NOMO-1 treated with DMSO at 0.1 percent for 48 hours (cell line): ENCODE data around the gene PXDC1.
"Not testable (repeated sequence)": the region's sequence is repeated elsewhere in the genome, so short reads cannot be mapped to it uniquely, and the experiment has no call there.

Source experiments
- DNase-seq: peaks from one replicate; lab custom pipeline; 2025; ENCODE audit not compliant: unreplicated experiment; lab: John Stamatoyannopoulos, UW

The PXDC1 gene

DNA sequence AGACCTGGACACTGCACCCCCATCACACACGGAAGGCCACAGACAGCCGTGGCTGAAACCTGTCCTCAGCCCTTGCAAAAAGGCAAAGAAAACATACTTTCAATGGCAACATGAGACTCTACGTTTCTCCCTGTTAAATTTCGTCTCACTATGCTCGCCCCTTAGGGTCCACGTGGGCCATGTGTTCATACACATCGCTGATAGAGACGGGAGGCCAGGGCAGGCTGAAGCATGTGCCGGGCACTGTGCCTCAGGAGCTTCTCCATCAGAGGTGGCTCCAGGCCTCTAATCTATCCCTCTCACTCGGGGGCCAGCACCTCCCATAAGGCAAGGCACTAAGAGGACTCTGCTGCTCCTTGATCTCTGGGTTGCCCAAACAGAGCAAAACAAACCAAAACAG lies 17.5 kb downstream of the PXDC1 start:
- no peak for DNase-seq

DNA sequence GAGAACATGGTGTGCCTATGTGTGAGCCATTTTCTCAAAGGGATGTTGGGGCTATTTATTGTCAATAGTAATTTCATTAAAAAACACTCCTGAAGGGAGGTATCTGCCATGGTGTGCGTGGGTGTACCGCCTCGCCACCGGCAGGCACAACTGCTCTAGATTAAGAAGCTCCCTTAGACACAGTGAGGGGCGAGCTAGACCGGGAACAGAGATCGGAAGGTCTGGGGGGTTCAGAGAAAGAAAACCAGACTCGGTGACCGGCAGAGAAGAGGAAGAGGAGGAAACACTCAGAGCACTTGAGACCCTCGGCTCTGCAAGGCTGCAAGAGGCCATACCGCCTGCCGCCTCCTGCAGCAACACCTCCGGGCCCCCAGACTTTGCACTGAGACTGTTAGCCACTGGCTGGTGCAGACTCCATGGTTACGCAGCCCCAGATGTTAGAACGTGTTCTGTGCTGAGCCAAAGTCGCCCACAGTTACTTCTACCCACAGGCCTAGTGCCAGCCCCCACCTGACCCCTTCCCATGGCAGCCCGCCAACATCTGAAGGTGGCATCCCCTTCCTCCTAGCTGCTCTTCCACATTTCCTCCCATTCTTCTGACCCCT lies 18.1 kb downstream of the PXDC1 start:
- DNase-seq = no peak

DNA sequence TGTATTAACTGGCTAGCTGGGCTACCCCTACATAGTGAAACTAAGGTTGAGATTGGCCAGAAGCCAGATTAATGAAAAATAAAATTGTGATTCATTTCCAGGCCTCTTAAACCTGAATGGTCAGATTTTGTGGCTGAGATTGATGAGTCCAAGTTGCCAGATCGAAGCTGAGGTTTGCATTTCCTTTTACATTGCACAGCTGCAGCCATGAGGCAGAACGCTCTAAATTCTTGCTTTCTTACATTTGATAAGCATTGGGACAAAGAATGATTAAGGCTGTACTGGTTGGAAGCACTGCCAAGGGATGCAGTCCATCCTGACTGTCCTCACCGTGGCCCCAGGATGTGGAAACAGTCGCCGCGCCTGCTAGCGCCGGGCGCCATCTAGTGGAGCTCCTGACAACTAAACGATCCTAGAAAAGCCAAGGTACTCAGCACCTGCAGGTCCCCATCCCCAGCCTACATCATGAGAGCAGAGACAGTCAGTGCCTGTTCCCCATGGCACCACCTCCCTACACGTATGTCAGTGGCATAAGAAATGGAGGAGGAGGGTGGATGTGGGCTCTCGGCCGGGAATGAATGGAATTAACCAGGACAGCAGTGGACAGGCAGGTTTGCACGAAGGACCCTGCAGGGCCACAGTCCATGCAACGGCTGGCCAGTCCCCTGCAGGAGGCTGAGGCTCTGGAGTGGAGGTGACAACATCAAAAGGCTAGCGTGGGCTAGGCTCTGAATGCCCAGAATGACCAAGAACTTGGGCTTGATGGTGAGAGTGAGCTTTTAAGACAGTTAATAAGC lies 19.0 kb downstream of the PXDC1 start:
- peak; percentile 58 for DNase-seq

DNA sequence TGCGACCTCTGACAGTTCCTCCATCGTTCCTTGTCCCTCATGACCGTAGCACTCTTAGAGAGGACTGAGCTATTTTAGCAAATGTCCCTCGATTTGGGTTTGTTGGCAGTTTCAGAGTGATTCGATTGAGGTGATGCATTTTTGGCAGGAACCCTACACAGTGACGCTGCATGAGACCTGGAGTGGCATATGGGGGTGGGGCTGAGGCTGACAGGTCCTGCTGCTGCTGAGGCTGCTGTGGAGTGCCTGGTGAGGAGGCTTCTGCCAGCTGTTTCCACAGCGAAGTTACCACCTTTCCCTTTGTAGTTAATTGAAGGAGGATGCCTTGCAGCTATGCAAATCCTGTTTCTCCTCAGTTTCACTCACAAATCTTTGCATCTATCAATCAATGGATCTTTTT lies 19.8 kb downstream of the PXDC1 start:
- DNase-seq = no peak

DNA sequence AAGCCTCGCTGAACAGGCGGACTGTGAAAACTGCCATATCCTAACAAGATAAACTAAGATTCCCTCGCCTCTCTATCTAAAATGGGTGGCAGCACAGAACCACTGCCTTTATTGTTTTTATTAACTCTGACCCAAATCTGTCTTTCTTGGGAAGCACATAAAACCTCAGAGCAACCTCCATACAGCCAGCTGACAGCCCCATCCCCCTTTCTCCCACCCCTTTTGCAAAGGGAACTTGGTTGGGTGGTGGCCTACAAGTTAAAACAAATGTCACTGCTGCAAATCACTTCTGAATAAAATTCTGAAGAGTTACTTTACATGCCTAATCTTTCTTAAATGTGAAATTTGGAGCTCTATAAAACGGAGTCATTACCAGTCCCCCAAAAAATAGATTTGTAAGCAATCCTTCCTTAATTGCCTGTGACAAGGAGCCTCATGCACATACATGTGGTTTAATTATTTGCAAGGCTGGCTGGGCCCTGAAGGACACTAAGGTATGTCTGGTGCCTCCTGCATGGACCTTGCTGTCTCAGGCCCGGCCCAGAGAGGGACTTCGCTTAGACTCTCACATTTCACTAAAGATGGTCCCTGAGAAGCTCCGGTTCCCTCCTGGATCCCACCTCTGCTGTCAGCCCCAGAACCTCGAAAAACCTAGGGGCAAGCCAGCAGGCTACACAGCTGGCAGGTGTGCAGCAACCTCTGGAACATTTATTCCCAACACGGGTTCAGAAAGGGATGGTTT lies 21.7 kb downstream of the PXDC1 start:
- no peak for DNase-seq

DNA sequence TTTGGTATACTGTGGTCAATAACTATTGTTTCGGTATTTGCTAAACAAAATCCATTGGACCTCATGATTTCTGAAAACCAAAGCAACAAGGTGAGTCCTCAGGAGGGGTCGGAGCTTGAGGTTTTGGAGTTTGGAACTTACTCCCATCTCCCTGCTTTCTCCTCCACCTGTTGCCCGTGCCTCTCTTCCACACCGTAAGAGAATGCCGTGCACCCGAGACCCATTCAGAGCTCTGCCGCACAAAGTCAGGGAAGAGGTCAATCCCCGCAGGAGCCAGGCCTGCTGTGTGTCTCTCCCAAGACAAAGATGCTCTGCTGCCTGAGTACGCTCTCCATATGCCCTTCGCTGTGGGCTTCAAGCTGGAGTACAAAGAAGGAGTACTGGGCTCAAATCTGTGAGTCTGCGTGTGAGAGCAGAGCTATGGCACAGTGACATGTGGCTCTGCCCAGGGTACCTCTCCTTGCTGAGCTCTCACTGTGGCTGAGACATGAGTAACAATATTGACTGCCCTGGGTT lies 23.9 kb downstream of the PXDC1 start:
- DNase-seq = no peak

DNA sequence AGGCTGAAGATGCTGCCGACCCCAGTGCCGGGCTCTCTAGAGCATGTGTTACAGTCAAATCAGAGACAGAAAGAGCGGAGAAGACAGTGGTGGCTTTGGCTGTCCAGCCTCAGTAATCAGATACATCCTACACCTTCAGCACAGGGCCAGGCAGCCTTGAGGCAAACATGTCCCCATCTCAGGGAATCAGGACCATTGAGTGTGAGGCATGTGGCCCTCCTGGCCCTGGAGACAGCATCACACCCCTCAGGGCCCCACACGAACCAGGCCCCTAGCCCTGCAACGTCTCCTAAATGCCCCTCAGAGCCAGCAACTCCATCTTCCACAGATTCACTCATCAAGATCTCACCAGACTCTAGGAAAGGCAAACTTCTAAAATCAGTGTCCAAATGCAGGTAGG lies 24.5 kb downstream of the PXDC1 start:
- DNase-seq = no peak

DNA sequence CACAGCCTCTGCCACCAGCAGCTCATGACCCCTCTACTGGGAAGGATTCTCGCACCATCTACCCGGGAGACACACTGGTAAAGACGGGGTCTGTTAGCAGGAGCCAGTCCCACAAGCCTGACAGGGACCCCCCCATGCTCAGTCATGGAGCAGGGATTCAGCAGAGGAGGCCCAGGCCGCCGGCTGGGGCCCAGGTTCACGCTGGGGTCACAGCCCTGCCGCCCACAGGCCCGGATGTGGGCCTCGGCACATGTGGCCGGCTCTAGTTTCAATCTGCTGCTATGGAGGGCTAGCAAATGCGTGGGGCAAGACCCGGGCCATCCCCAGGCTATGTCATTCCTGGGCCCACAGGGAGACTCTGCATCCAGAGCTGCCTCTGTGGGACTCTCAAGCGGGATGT lies 25.1 kb downstream of the PXDC1 start:
- DNase-seq = no peak

DNA sequence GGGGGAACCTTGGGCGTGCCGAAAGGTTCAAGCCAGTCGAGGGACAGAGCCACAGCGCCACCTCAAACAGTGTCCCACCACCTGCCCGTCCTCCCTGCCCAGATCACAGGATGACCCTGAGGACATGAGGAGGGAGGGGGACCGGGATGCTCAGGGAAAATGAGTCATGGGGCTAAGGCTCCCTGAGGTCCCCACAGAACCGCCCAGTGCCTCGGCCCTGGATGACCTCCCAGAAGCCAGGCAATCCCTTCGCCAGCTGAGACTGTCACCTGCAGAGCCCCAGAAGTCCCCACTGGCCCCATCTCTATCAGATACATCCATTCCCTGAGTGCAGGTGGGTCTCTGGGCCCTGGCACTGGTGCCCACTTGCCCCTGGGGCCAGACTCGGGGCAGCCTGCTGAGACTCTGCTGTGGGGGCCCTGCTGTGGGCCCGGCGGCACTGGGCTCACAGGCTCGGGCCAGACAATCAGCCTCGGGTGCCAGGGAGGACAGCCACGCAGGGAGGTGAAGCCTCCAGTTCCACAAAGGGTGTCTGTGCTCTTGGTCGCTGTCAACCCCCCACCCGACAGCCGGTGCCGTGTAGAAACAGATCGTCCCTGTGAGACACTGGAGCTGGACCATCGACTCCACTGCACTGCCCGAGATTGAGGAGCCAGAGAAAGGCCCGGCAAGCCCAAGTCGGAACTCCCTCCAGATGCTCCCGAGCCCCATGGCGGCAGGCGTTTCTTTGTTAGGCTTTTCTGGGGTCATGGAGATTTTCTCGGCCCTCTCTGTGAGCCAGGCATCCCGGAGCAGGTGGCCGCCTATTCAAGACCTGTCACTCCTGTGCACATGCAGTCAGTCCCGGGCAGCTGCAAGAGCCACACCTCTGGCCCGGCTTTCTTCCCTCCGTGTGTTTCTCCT lies 26.1 kb downstream of the PXDC1 start:
- no peak for DNase-seq

DNA sequence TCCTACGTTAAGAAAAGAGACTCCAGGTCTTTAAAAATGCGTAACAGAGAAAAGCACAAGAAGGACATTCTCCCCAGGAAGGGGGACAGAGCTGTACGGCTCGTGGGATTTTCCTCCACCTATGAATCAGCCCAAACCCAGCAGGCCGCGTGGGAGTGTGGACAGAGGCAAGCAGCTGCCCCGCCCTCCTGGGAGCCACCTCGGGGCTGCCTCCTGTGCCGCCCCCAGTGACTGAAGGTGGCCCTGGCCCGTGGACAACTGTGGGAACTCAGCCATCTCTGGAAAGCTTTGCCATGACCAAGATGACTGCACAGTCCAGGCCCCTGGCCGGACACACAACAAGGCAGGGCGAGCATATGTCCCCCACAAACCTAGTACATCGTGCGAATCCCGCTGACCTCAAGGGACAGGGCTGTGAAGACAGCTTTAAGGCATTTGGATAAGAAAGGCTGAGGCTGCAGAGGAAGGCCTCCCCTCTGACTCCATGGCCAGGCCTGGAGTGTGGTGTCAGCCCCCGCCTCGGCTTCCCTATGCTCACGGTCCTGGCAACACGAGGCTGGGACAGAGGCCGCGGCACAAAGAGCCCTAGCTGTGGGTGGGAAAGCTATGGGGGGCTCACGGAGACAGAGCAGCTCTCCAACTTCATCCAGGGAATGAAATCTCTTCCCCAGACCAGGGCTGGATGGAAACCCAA lies 26.9 kb downstream of the PXDC1 start:
- no peak for DNase-seq

DNA sequence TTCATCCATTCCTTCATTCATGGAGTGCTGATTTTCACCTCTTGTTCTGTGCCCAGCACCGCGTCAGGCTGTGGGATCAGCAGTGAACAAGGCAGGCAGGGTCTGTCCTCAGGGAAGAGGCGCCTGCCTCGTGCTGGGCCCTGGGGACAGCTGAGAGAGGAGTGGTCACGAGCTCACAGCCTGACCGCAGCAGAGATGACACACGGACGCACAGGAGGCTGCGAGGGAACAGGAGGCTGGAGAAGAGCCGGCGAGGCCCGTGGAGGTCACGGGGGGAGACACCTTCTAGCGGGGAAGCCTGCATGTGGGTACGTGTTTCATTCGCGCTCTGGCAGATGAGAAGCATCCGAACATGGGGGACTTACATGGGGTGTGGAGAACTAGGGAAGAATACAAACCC lies 27.5 kb downstream of the PXDC1 start:
- no peak for DNase-seq

DNA sequence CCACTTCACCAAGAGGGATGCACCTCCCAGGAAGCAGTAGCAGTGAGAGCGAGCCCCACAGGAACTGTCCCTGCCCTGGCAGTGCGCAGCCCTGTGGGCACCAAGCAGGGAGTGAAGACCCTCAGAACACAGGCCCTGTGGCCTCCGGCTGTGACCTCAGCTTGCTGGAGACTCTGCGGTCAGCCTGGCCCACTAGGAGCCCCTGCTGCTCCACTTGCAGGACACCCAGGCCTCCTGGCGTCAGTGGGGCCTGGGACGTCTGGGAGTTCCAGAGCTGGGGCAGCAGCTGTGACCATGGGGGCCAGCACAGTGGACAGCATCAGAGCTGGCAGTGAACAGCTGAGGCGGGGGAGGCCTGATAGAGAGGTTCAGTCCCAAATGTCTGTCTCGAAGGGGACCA lies 28.3 kb downstream of the PXDC1 start:
- no peak for DNase-seq

DNA sequence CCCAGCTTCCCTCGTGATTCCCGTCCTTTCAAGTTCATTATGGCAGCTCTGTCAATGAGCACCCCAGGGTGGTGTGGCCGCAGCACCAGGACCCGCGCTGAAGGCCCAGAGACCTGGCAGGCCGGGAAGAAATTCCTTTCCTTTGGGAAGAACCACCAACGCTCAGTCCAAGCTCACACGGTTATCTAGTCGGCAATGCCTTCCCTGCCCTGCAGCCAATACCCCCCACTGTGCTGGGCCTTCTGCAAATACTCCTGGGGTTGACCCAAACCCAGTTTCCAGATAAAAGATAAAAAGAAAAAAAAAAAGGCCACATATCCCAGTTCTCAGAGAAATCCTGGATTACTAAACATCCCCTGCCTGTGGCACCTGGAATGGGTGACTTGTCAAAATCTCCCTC lies 28.7 kb downstream of the PXDC1 start:
- no peak for DNase-seq

DNA sequence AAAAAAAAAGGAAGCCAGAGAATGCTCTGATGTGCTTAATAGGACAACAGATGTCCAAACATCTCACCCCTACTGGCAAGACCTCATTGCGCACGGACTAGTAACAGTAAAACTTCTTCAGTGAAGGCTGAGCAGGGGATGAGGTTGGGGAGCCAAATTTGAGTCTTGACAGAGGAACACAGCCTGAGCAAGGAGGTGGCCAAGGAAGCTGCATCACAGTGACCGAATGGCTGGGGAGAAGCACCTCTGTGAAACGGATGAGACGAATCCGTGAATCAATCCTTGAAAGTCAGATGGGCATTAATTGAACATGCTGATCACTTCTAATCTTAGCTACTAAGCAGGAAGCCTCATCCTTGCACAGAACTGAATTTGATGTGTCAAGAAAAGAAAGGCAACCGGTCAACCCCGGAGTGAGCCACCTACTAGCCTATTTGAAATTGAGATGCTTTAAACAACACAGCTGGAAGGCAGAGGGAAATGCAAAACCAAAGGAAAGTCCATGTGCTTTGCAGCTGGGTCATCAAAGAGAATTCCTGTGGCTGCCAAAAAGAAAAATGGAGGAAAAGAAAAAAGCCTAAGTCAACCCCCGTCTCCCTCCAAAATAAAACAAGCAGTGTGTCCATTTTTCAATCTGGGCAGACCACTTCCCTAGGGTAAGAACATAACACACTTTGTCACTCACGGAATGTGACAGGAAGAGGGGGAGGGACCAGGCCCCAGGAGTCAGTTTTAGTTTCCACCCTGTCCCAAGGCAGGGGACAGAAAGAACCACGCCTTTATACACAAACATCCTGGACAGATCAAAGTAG lies 29.5 kb downstream of the PXDC1 start:
- no peak for DNase-seq

DNA sequence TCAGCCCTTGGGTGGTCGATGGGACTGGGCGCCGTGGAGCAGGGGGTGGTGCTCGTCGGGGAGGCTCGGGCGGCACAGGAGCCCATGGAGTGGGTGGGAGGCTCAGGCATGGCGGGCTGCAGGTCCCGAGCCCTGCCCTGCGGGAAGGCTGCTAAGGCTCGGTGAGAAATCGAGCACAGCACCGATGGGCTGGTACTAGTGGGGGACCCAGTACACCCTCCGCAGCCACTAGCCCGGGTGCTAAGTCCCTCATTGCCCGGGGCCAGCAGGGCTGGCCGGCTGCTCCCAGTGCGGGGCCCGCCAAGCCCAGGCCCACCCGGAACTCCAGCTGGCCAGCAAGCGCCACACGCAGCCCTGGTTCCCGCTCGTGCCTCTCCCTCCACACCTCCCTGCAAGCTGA lies 30.7 kb downstream of the PXDC1 start:
- DNase-seq = not testable (repeated sequence)

DNA sequence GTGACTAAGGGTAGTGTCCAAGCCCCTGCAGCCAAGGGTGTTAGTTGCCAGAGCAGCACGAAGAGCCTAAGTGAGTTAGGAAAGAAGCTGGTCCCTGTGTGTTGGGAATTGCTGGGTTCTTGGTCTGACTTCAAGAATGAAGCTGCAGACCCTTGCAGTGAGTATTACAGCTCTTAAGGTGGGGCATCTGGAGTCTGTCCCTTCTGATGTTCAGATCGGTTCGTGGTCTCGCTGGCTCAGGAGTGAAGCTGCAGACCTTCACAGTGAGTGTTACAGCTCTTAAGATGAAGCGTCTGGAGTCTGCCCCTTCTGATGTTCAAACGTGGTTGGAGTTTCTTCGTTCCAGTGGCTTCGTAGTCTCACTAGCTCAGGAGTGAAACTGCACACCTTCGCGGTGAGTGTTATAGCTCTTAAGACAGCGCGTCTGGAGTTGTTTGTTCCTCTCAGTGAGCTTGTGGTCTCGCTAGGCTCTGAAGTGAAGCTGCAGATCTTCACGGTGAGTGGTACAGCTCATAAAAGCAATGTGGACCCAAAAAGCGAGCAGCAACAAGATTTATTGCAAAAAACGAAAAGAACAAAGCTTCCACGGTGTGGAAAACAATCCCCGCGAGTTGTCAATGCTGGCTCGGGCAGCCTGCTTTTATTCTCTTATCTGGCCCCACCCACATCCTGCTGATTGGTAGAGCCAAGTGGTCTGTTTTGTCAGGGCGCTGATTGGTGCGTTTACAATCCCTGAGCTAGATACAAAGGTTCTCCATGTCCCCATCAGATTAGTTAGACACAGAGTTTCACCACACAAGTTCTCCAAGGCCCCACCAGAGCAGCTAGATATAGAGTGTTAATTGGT lies 31.8 kb downstream of the PXDC1 start:
- no peak for DNase-seq

DNA sequence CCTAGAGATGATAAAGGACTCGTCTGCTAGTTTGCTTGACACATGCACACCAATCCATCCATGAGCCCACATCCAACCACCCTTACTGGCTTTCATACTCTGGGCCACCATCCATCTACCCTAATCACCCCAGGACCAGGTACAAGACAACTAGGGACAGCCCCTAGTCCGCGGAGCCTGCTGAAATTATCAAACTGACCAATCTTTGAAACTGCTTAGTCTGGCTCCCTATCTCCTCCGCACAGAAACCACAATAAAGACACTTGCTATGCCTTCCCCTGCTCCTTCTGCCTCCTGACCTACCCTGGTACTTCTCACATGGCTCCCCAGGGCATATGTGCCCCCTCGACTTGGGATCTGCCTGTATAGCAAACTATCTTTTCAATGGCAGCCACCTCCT lies 33.1 kb downstream of the PXDC1 start:
- no peak for DNase-seq

DNA sequence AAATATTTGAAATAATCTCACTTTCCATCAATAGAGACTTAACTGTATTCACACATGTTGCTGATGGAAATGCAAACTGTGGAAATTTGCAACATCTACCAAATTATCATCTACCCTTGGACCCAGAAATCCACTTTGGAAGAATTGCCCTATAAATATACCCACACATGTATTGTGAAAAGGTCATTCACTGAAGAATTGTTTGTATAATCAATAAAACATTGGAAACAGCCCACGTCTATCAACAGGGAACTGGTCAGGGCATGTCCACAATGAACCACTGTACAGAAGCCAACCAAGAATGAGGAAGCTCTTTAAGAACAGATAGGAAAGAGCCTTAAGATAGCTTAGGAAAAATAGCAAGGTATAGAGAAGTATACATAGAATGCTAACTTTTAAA lies 36.2 kb downstream of the PXDC1 start:
- no peak for DNase-seq

DNA sequence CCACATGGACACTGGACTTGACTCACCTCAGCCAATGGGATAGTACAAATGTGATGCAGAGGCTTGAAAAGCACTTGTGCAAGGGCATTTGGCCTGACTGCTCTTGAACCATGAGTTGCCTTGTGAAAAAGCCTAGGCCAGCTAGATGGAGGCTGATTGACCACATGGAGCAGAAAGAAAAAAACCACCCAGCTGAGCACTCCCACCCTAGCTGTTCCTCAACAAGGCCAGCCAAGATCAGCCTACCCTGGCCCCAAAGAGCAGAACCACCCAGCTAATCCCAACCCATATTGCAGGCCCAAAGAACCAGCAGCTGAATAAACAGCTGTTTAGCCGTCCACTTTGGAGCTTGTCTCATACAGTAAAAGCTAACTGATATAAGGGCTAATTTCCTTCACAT lies 36.7 kb downstream of the PXDC1 start:
- no peak for DNase-seq
